Transverse colon (tissue), 4 donors: Measurements from ENCODE around the gene USP8. TPM values are rescaled to one million over a fixed set of nuclear protein-coding genes. Genes with fewer than 3 reads are reported as not detected.
"Not testable (repeated sequence)": the region's sequence is repeated elsewhere in the genome, so short reads cannot be mapped to it uniquely, and the experiment has no call there.

ENCODE experiments used
- DNase-seq: peaks from one replicate; pipeline ENCODE4 v3.0.0-alpha.2; 2019
- H3K27ac ChIP-seq, 4 donors: fragments of 200-600 bp; sonication (generic); 2 replicates each; pipeline ENCODE4 v1.5.1; 2016 to 2018; ENCODE audit warnings: inconsistent platforms in 4 of 4
- H3K27me3 ChIP-seq: fragments of 200-600 bp; sonication (generic); 2 replicates; pipeline ENCODE4 v1.5.1; 2017; ENCODE audit warnings: inconsistent platforms
- H3K36me3 ChIP-seq, 4 donors: fragments of 200-600 bp; sonication (generic); 2 replicates each; pipeline ENCODE4 v1.5.1; 2017 to 2019; ENCODE audit warnings: inconsistent platforms in 4 of 4
- H3K4me1 ChIP-seq, 4 donors: fragments of 200-600 bp; sonication (generic); 2 replicates each; pipeline ENCODE4 v1.5.1; 2017 to 2020; ENCODE audit warnings: inconsistent platforms in 4 of 4
- H3K4me3 ChIP-seq, 4 donors: fragments of 200-600 bp; sonication (generic); 1 replicate in 1 of 4; 2 replicates in 3 of 4; pipeline versions ENCODE4 v1.5.1 to v1.6.1; 2017 to 2019; ENCODE audit warnings: inconsistent platforms in 4 of 4
- H3K9me3 ChIP-seq, 2 donors: fragments of 200-600 bp; sonication (generic); 2 replicates each; pipeline ENCODE4 v1.5.1; 2017 to 2019; ENCODE audit warnings: inconsistent platforms in 2 of 2
- EP300 ChIP-seq: sonication (generic); formaldehyde crosslinking; IDR thresholded peaks from one replicate; pipeline ENCODE4 v1.6.1; 2017; ENCODE audit warnings: antibody characterized with exemption, low read depth
- POLR2A ChIP-seq: fragments of 450-650 bp; IDR thresholded peaks from one replicate; pipeline ENCODE4 v1.6.1; 2016; ENCODE audit warnings: antibody characterized with exemption, mild to moderate bottlenecking, moderate library complexity
- POLR2AphosphoS5 ChIP-seq, 3 donors: sonication (generic); formaldehyde crosslinking; IDR thresholded peaks; one replicate each; pipeline ENCODE4 v1.6.1; 2016; ENCODE audit warnings: antibody characterized with exemption in 3 of 3
- WGBS, 2 donors: methylation state at CpG; one replicate each; pipeline ENCODE4 v1.1.5; 2018; ENCODE audit warnings: low coverage in 1 of 2; 5-methylcytosine and 5-hydroxymethylcytosine counted together
- in situ Hi-C, 4 donors: fragments of 200-750 bp; cut with MboI; loops; one replicate each; pipeline versions ENCODE4 v1.15.0 to v1.15.1; 2017; ENCODE audit warnings: low sequenced_read_pairs in 3 of 4, low pct_ligation_motif_present in 1 of 4, low pct_unique_long_range_greater_than_20kb in 1 of 4
- intact Hi-C: fragments of 100-400 bp; cut with DNase I; formaldehyde crosslinking; loops from one replicate; pipeline ENCODE4 v1.15.1; 2023; ENCODE audit warnings: low total_unique reads
- total RNA-seq, 4 donors: library from RNA; depleted of rRNA; stranded (reverse); fragments of >200 nt; gene quantifications; one replicate each; pipeline ENCODE4 v1.1.0, GENCODE V29; 2016
- TF ChIP-seq, protein P1 (sequence below), 5 experiments: fragments of 200-600 bp in 3 of 5; fragments of 450-650 bp in 2 of 5; sonication (generic) in 3 of 5; IDR thresholded peaks; 1 replicate in 2 of 5; 2 replicates in 3 of 5; pipeline ENCODE4 v1.5.1; 2016 to 2017; ENCODE audit warnings: antibody characterized with exemption in 5 of 5, inconsistent platforms in 3 of 5, mild to moderate bottlenecking in 2 of 5, moderate library complexity in 1 of 5

The USP8 gene
- total RNA-seq, 4 donors from 2014 or later = 17.9 to 102 (median 68.9) TPM

DNA sequence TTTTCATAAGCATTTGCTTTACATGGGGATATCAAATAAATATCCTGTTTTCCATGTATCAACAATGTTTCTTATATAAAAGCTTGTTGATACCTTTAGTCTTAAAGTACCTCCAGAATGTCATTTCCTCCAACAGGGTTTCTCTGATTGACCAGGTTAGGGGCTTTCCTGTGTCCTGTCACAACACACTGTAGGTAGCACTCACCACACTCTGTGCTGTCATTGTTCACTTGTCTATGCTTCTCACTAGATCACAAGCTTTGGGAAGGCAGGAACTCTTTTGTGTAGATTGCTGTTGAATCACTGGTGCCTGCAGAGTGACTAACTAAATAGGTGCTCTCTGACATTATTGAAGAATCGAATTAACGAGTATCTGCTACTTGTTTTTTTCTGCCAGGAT is 72.5 kb downstream of the USP8 start:
- 94 to 100% methylated on average over 2 of the region's 2 CpGs for WGBS, 2 donors
- peaks cover 0 to 79% (median 37%) of the 10 kb centered on the region in 4 donors for H3K36me3 ChIP-seq

GRCh38 chr15:50500352-50500751 is 76.1 kb downstream of the USP8 start:
- peaks cover 0 to 56% (median 19%) of the 10 kb centered on the region in 4 donors for H3K36me3 ChIP-seq
- no peak overlapping the region for H3K4me3 ChIP-seq
- in situ Hi-C loops = no loop called here
- 82 to 91% methylated on average over 1 to 3 of the region's 3 CpGs for WGBS, 2 donors
- H3K27me3 ChIP-seq = no peaks in the 10 kb centered on the region
- H3K9me3 ChIP-seq = no peaks in the 10 kb centered on the region
- DNase-seq = no peak
- intact Hi-C loops = no loop called here
- no peaks in the 10 kb centered on the region for H3K4me1 ChIP-seq
- TF ChIP-seq EP300 (no peak), POLR2AphosphoS5 (IDR thresholded peaks at IDR 0.05) (no peak), POLR2A (no peak)
- TF ChIP-seq, protein P1, sequence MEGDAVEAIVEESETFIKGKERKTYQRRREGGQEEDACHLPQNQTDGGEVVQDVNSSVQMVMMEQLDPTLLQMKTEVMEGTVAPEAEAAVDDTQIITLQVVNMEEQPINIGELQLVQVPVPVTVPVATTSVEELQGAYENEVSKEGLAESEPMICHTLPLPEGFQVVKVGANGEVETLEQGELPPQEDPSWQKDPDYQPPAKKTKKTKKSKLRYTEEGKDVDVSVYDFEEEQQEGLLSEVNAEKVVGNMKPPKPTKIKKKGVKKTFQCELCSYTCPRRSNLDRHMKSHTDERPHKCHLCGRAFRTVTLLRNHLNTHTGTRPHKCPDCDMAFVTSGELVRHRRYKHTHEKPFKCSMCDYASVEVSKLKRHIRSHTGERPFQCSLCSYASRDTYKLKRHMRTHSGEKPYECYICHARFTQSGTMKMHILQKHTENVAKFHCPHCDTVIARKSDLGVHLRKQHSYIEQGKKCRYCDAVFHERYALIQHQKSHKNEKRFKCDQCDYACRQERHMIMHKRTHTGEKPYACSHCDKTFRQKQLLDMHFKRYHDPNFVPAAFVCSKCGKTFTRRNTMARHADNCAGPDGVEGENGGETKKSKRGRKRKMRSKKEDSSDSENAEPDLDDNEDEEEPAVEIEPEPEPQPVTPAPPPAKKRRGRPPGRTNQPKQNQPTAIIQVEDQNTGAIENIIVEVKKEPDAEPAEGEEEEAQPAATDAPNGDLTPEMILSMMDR (IDR thresholded peaks at IDR 0.05) = no peak
- no peak overlapping the region for H3K27ac ChIP-seq

More for the DNA sequence above, 72.5 kb downstream of the USP8 start:
- intact Hi-C loops = no loop called here
- no peak overlapping the region for H3K4me3 ChIP-seq
- no peaks in the 10 kb centered on the region for H3K27me3 ChIP-seq
- DNase-seq = no peak
- in situ Hi-C loops = no loop called here
- no peaks in the 10 kb centered on the region for H3K4me1 ChIP-seq
- H3K27ac ChIP-seq = no peak overlapping the region
- no peaks in the 10 kb centered on the region for H3K9me3 ChIP-seq
- TF ChIP-seq POLR2A = no peak
- no peak for TF ChIP-seq POLR2AphosphoS5 (IDR thresholded peaks at IDR 0.05)
- TF ChIP-seq EP300 = no peak
- TF ChIP-seq, protein P1 (IDR thresholded peaks at IDR 0.05) = no peak

DNA sequence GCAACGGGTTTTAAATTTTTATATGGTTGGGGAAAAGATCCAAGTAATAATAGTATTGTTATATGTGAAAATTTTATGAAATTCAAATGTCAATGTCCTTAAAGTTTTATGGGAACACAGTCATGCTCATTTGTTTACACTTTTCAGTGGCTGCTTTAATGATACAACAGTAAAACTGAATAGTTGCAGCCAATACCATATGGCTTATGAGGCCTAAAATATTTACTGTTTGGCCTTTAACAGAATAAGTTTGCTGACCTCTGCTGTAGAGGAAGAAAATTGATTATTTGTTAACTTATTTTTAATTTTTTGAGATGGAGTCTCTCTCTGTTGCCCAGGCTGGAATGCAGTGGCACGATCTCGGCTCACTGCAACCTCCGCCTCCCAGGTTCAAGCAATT is 77.6 kb downstream of the USP8 start:
- Histone ChIP-seq H3K36me3 (peaks cover 0 to 44% (median 16%) of the 10 kb centered on the region in 4 donors), H3K27ac (no peak overlapping the region), H3K9me3 (no peaks in the 10 kb centered on the region), H3K4me3 (no peak overlapping the region), H3K4me1 (no peaks in the 10 kb centered on the region), H3K27me3 (no peaks in the 10 kb centered on the region)
- TF ChIP-seq, protein P1 (IDR thresholded peaks at IDR 0.05) = no peak
- no peak for TF ChIP-seq EP300
- no peak for TF ChIP-seq POLR2A
- TF ChIP-seq POLR2AphosphoS5 (IDR thresholded peaks at IDR 0.05) = no peak
- intact Hi-C loops = no loop called here
- DNase-seq = no peak
- in situ Hi-C loops = no loop called here
- 84 to 86% methylated on average over 4 of the region's 4 CpGs for WGBS, 2 donors

DNA sequence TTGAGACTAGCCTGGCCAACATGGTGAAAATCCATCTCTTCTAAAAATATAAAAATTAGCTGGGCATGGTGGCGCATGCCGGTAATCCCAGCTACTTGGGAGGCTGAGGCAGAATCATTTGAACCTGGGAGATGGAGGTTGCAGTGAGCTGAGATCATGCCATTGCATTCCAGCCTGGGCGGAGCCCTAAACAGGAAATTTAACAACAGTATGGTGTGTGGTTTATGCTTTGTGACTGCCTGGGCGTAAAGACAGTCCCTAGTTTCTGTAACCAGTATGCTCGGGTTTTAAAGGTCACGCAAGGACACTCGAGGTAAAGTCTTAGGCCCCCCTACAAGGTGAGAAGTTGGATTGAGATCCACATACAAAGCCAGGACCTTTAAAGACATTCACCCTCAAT is 78.9 kb downstream of the USP8 start:
- H3K27me3 ChIP-seq = no peaks in the 10 kb centered on the region
- in situ Hi-C loops = no loop called here
- intact Hi-C loops = no loop called here
- H3K36me3 ChIP-seq = peaks cover 0 to 33% (median 14%) of the 10 kb centered on the region in 4 donors
- no peak overlapping the region for H3K4me3 ChIP-seq
- H3K27ac ChIP-seq = no peak overlapping the region
- WGBS, 2 donors = 83 to 88% methylated on average over 6 to 7 of the region's 7 CpGs
- H3K9me3 ChIP-seq = no peaks in the 10 kb centered on the region
- TF ChIP-seq, protein P1 (IDR thresholded peaks at IDR 0.05) = no peak
- TF ChIP-seq POLR2A (no peak), EP300 (no peak), POLR2AphosphoS5 (IDR thresholded peaks at IDR 0.05) (no peak)
- DNase-seq = no peak
- no peaks in the 10 kb centered on the region for H3K4me1 ChIP-seq

GRCh38 chr15:50505656-50506055 is 81.5 kb downstream of the USP8 start:
- intact Hi-C loops, H3K4me3 ChIP-seq, H3K4me1 ChIP-seq, in situ Hi-C loops, H3K27me3 ChIP-seq, H3K27ac ChIP-seq, DNase-seq, H3K36me3 ChIP-seq, H3K9me3 ChIP-seq: not testable (repeated sequence)
- WGBS, 2 donors = 82 to 89% methylated on average over 2 of the region's 2 CpGs
